Measurements from ENCODE around the gene DTWD2. TPM values are rescaled to one million over a fixed set of nuclear protein-coding genes. Genes with fewer than 3 reads are reported as not detected.
"Not testable (repeated sequence)": the region's sequence is repeated elsewhere in the genome, so short reads cannot be mapped to it uniquely, and the experiment has no call there.

Gene DTWD2
- total RNA-seq, 1 experiment from 2014 or later = 10.9 TPM

- DNase-seq (ENCODE audit: low spot score) = not testable (repeated sequence)
Observed at GRCh38 chr5:118952306-118952705, 36.0 kb downstream of the DTWD2 start.

GRCh38 chr5:118950354-118950753, 38.0 kb downstream of the DTWD2 start:
- not testable (repeated sequence) for DNase-seq (ENCODE audit: low spot score)

GRCh38 chr5:118946138-118946800, 42.1 kb downstream of the DTWD2 start:
- DNase-seq (ENCODE audit: low spot score) = no peak

- DNase-seq (ENCODE audit: low spot score) = peak; percentile 43
Observed at GRCh38 chr5:118937393-118938061, 50.8 kb downstream of the DTWD2 start.

- no peak for DNase-seq (ENCODE audit: low spot score)
Observed at GRCh38 chr5:118933703-118934102, 54.6 kb downstream of the DTWD2 start.

- DNase-seq (ENCODE audit: low spot score) = no peak
Observed at GRCh38 chr5:118931564-118931963, 56.8 kb downstream of the DTWD2 start.

GRCh38 chr5:118924006-118924389, 64.3 kb downstream of the DTWD2 start:
- DNase-seq (ENCODE audit: low spot score) = no peak

- DNase-seq (ENCODE audit: low spot score) = no peak
Observed at GRCh38 chr5:118923295-118924005, 64.9 kb downstream of the DTWD2 start.

- no peak for DNase-seq (ENCODE audit: low spot score)
Observed at GRCh38 chr5:118921866-118922265, 66.5 kb downstream of the DTWD2 start.

GRCh38 chr5:118919016-118919415, 69.3 kb downstream of the DTWD2 start:
- DNase-seq (ENCODE audit: low spot score) = no peak

- DNase-seq (ENCODE audit: low spot score) = no peak
Observed at GRCh38 chr5:118918232-118918631, 70.1 kb downstream of the DTWD2 start.

GRCh38 chr5:118907536-118907935, 80.8 kb downstream of the DTWD2 start:
- DNase-seq (ENCODE audit: low spot score) = not testable (repeated sequence)

- DNase-seq (ENCODE audit: low spot score) = no peak
Observed at GRCh38 chr5:118906947-118907346, 81.4 kb downstream of the DTWD2 start.

GRCh38 chr5:118905196-118905595, 83.2 kb downstream of the DTWD2 start:
- DNase-seq (ENCODE audit: low spot score) = no peak

- no peak for DNase-seq (ENCODE audit: low spot score)
Observed at GRCh38 chr5:118902656-118903438, 85.5 kb downstream of the DTWD2 start.

GRCh38 chr5:118894709-118895108, 93.6 kb downstream of the DTWD2 start:
- DNase-seq (ENCODE audit: low spot score) = no peak

- no peak for DNase-seq (ENCODE audit: low spot score)
Observed at GRCh38 chr5:118891252-118891651, 97.1 kb downstream of the DTWD2 start.

- DNase-seq (ENCODE audit: low spot score) = no peak
Observed at GRCh38 chr5:118889165-118889564, 99.2 kb downstream of the DTWD2 start.

GRCh38 chr5:118888556-118888955, 99.8 kb downstream of the DTWD2 start:
- DNase-seq (ENCODE audit: low spot score) = no peak

- no peak for DNase-seq (ENCODE audit: low spot score)
Observed at GRCh38 chr5:118883362-118883761, 105.0 kb downstream of the DTWD2 start.

- DNase-seq (ENCODE audit: low spot score) = no peak
Observed at GRCh38 chr5:118882666-118883065, 105.7 kb downstream of the DTWD2 start.

- DNase-seq (ENCODE audit: low spot score) = not testable (repeated sequence)
Observed at GRCh38 chr5:118876852-118877251, 111.5 kb downstream of the DTWD2 start.
